Cortex of kidney (tissue), 1 donor: ENCODE results near the gene HS6ST1.

Source experiments
- DNase-seq: peaks from one replicate; lab custom pipeline; 2025; lab: John Stamatoyannopoulos, UW

The HS6ST1 gene

GRCh38 chr2:128237911-128238697 is 80.6 kb downstream of the HS6ST1 start:
- DNase-seq = no peak

- DNase-seq = no peak
Measured at GRCh38 chr2:128237081-128237534, 81.6 kb downstream of the HS6ST1 start.

- DNase-seq = no peak
Measured at GRCh38 chr2:128236491-128237035, 82.1 kb downstream of the HS6ST1 start.

GRCh38 chr2:128235581-128235980 is 83.1 kb downstream of the HS6ST1 start:
- no peak for DNase-seq

GRCh38 chr2:128234613-128235012 is 84.1 kb downstream of the HS6ST1 start:
- DNase-seq = no peak

- no peak for DNase-seq
Measured at GRCh38 chr2:128233790-128234395, 84.8 kb downstream of the HS6ST1 start.

- peak; percentile 76 for DNase-seq
Measured at GRCh38 chr2:128232965-128233789, 85.5 kb downstream of the HS6ST1 start.

GRCh38 chr2:128228894-128229293 is 89.8 kb downstream of the HS6ST1 start:
- no peak for DNase-seq

- no peak for DNase-seq
Measured at GRCh38 chr2:128227862-128228261, 90.8 kb downstream of the HS6ST1 start.

- DNase-seq = no peak
Measured at GRCh38 chr2:128219891-128220290, 98.8 kb downstream of the HS6ST1 start.

GRCh38 chr2:128217671-128218070 is 101.0 kb downstream of the HS6ST1 start:
- DNase-seq = no peak

- DNase-seq = no peak
Measured at GRCh38 chr2:128215897-128216642, 102.6 kb downstream of the HS6ST1 start.
